ENCODE results near the gene CD69.

The CD69 gene

GRCh38 chr12:9754099-9754927, 6.4 kb downstream of the CD69 start:
- Histone ChIP-seq H3K27ac (no peak overlapping the region), H3K4me3 (no peak overlapping the region), H3K36me3 (peaks cover 0 to 3% (median 0%) of the 10 kb centered on the region in 11 experiments; a peak in 1 of 22 replicates), H3K4me1 (peaks cover 0 to 18% (median 10%) of the 10 kb centered on the region in 10 experiments; a peak in 16 of 20 replicates), H4K20me1 (no peaks in the 10 kb centered on the region), H3K4me2 (peak overlapping the region in 1 of 11 experiments; percentile 17; a peak in 1 of 22 replicates), H3K9ac (no peak overlapping the region), H3K27me3 (peaks cover 23 to 44% (median 37%) of the 10 kb centered on the region in 11 experiments), H3K9me3 (replicated peaks in 1 of 11) (peaks cover 0 to 10% (median 0%) of the 10 kb centered on the region in 11 experiments; a peak in 4 of 22 replicates)
- TF ChIP-seq Cebpa-rat (IDR thresholded peaks at IDR 0.05): no peak

DNA sequence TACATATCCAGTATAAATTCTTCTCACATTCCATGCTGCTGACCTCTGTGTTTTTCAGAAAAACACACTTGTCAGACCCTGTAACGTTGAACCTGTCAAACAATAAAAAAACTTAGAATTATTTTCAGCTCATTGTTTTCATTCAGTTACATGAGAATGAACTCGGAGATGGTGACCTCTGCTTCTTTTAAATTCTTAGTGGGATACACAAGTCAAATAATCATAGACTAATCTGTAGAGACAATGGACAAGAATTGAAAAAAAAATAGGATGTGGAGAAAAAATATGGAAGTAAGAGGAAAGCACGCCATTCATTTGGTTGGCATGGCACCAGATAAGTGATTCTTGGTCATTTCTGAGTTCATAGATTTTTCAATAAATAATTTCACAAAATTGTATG, 7.2 kb downstream of the CD69 start:
- Histone ChIP-seq H3K36me3 (peaks cover 0 to 3% (median 0%) of the 10 kb centered on the region in 11 experiments; a peak in 1 of 22 replicates), H4K20me1 (no peaks in the 10 kb centered on the region), H3K27ac (no peak overlapping the region), H3K27me3 (peaks cover 15 to 36% (median 29%) of the 10 kb centered on the region in 11 experiments), H3K4me3 (no peak overlapping the region), H3K9me3 (replicated peaks in 1 of 11) (peaks cover 0 to 3% (median 0%) of the 10 kb centered on the region in 11 experiments; a peak in 2 of 22 replicates), H3K4me2 (no peak overlapping the region), H3K4me1 (peaks cover 0 to 10% (median 3%) of the 10 kb centered on the region in 10 experiments; a peak in 14 of 20 replicates), H3K9ac (no peak overlapping the region)
- TF ChIP-seq Cebpa-rat (IDR thresholded peaks at IDR 0.05): no peak

DNA sequence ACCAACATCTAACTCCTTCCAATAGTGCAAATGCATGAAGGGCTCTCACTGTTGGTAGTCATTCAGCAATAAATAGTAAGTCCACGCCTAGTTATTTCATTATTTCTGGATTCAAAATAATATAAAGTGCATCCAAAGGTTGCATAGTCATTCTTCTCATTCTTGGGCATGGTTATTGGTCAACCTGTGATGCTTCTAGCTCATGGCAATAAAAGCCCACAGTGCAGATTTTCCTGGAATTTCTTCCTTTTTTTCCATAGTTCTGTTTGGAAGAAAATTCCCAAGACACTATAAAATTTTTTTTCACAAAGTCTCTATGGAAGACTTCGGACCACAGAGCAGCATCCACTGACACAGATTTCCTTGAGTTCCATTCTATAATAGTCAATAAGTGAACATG, 7.6 kb downstream of the CD69 start:
- H3K4me3 ChIP-seq: no peak overlapping the region
- H3K36me3 ChIP-seq: peaks cover 0 to 3% (median 0%) of the 10 kb centered on the region in 11 experiments; a peak in 1 of 22 replicates
- H3K27ac ChIP-seq: no peak overlapping the region
- no peak overlapping the region for H3K4me2 ChIP-seq
- TF ChIP-seq Cebpa-rat (IDR thresholded peaks at IDR 0.05): no peak
- no peak overlapping the region for H3K9ac ChIP-seq
- no peaks in the 10 kb centered on the region for H3K9me3 ChIP-seq (replicated peaks in 1 of 11)
- H4K20me1 ChIP-seq: no peaks in the 10 kb centered on the region
- H3K4me1 ChIP-seq: peaks cover 0 to 6% (median 0%) of the 10 kb centered on the region in 10 experiments; a peak in 5 of 20 replicates
- peaks cover 11 to 32% (median 24%) of the 10 kb centered on the region in 11 experiments for H3K27me3 ChIP-seq

DNA sequence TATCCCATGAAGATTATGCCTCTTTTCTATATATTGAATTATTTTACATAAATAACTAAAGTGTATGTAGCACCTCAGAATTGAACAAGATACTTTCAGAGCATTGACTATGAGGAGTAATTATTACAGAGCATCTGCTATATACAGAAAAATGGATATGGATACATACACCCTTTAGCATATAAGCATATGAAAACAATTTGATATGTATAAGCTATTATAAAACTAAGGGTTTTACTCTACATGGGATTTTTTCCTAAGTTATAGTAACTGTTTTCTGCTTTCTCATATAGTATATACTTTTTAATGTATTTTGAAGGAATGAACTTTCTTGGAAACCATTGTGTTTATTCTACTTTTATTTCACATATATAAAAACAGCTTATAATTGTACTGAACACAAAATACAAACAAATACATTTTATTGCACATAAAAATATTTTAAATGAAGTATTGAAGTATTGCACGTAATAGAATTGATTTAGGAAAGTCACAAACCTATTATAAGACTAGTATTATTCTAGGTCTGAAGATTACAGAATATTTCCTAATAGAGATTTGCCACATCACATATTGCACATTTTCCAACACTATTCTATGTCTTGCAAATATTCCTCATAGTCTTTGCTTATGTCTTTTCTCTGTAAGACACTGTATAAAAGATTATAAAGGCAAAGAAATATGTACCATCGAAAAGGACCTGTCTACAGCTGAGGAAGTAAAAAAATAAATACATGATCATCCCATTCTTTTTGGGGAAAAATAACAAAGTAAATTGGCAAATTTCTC, 8.4 kb downstream of the CD69 start:
- no peak for TF ChIP-seq Cebpa-rat (IDR thresholded peaks at IDR 0.05)
- H3K9ac ChIP-seq: no peak overlapping the region
- H3K4me2 ChIP-seq: no peak overlapping the region
- H3K27me3 ChIP-seq: peaks cover 3 to 24% (median 17%) of the 10 kb centered on the region in 11 experiments
- no peak overlapping the region for H3K27ac ChIP-seq
- no peak overlapping the region for H3K4me3 ChIP-seq
- no peaks in the 10 kb centered on the region for H4K20me1 ChIP-seq
- peaks cover 0 to 3% (median 0%) of the 10 kb centered on the region in 11 experiments; a peak in 1 of 22 replicates for H3K36me3 ChIP-seq
- H3K9me3 ChIP-seq (replicated peaks in 1 of 11): no peaks in the 10 kb centered on the region
- peaks cover 0 to 8% (median 3%) of the 10 kb centered on the region in 10 experiments; a peak in 13 of 20 replicates for H3K4me1 ChIP-seq

- H3K4me2 ChIP-seq: peak overlapping the region in 3 of 11 experiments; percentile 48 to 74 (median 69); a peak in 4 of 22 replicates
- H3K36me3 ChIP-seq: peaks cover 0 to 3% (median 0%) of the 10 kb centered on the region in 11 experiments; a peak in 1 of 22 replicates
- H3K9ac ChIP-seq: no peak overlapping the region
- H3K27ac ChIP-seq: no peak overlapping the region
- H3K27me3 ChIP-seq: peaks cover 0 to 16% (median 10%) of the 10 kb centered on the region in 11 experiments; a peak in 9 of 22 replicates
- H3K4me3 ChIP-seq: no peak overlapping the region; a peak in 1 of 20 replicates
- H4K20me1 ChIP-seq: no peaks in the 10 kb centered on the region
- no peaks in the 10 kb centered on the region for H3K9me3 ChIP-seq (replicated peaks in 1 of 11)
- no peak for TF ChIP-seq Cebpa-rat (IDR thresholded peaks at IDR 0.05)
- peaks cover 0 to 14% (median 8%) of the 10 kb centered on the region in 10 experiments; a peak in 13 of 20 replicates for H3K4me1 ChIP-seq
These were observed 9.2 kb downstream of the CD69 start for GRCh38 chr12:9751204-9752144.

- H3K4me3 ChIP-seq: no peak overlapping the region; a peak in 2 of 20 replicates
- H3K9ac ChIP-seq: peak overlapping the region in 1 of 11 experiments; percentile 40; a peak in 1 of 22 replicates
- no peaks in the 10 kb centered on the region for H3K9me3 ChIP-seq (replicated peaks in 1 of 11)
- TF ChIP-seq Cebpa-rat (IDR thresholded peaks at IDR 0.05): no peak
- peaks cover 0 to 12% (median 7%) of the 10 kb centered on the region in 11 experiments; a peak in 8 of 22 replicates for H3K27me3 ChIP-seq
- no peak overlapping the region for H3K27ac ChIP-seq
- H3K4me2 ChIP-seq: peak overlapping the region in 8 of 11 experiments; percentile 19 to 74 (median 40); a peak in 14 of 22 replicates
- H4K20me1 ChIP-seq: no peaks in the 10 kb centered on the region
- peaks cover 0 to 16% (median 8%) of the 10 kb centered on the region in 10 experiments; a peak in 13 of 20 replicates for H3K4me1 ChIP-seq
- H3K36me3 ChIP-seq: peaks cover 0 to 3% (median 0%) of the 10 kb centered on the region in 11 experiments; a peak in 1 of 22 replicates
These were observed 10.2 kb downstream of the CD69 start for GRCh38 chr12:9750276-9751203.

- TF ChIP-seq Cebpa-rat (IDR thresholded peaks at IDR 0.05): no peak
- Histone ChIP-seq H3K27ac (no peak overlapping the region), H3K27me3 (peaks cover 0 to 4% (median 3%) of the 10 kb centered on the region in 11 experiments; a peak in 6 of 22 replicates), H3K36me3 (no peaks in the 10 kb centered on the region), H3K4me1 (peaks cover 0 to 23% (median 15%) of the 10 kb centered on the region in 10 experiments; a peak in 14 of 20 replicates), H3K9me3 (replicated peaks in 1 of 11) (no peaks in the 10 kb centered on the region), H3K9ac (no peak overlapping the region), H3K4me3 (no peak overlapping the region), H4K20me1 (no peaks in the 10 kb centered on the region), H3K4me2 (no peak overlapping the region)
These were observed 11.1 kb downstream of the CD69 start for GRCh38 chr12:9749640-9750039.
